H1 (cell line): ENCODE measurements around the gene PRPF39. TPM values are rescaled to one million over a fixed set of nuclear protein-coding genes. Genes with fewer than 3 reads are reported as not detected.

ENCODE experiments used
- POU5F1 ChIP-seq: IDR thresholded peaks from 2 replicates; pipeline ENCODE4 v1.6.1; 2011; ENCODE audit warnings: low read depth, mild to moderate bottlenecking, low read length, moderate library complexity
- polyA plus RNA-seq, 7 experiments: library from polyadenylated mRNA; depleted of rRNA in 3 of 7; stranded (reverse) in 5 of 7; unstranded in 2 of 7; fragments of >200 nt in 5 of 7; fragments of 200-250 nt in 2 of 7; gene quantifications; 1 replicate in 5 of 7; 2 replicates in 1 of 7; 4 replicates in 1 of 7; pipeline versions ENCODE4 v1.2.1 to v1.2.3, GENCODE V29; 2011 to 2013; ENCODE audit warnings: missing spikeins in 2 of 7, mixed read lengths in 2 of 7
- total RNA-seq: library from RNA; stranded (reverse); fragmentation: NEBNext Ultra II Directional; extraction: Animal tissue kit (Norgen Biotek cat#: 25700); gene quantifications from 2 replicates; pipeline ENCODE4 v1.2.1, GENCODE V29; 2021
- TF ChIP-seq, protein P1 (sequence below), 3 experiments: IDR thresholded peaks; 1 replicate in 2 of 3; 2 replicates in 1 of 3; pipeline versions ENCODE4 v1.5.1 to v1.6.1; 2011; ENCODE audit warnings: low read length in 3 of 3, mild to moderate bottlenecking in 3 of 3, inconsistent platforms in 2 of 3, low read depth in 1 of 3, moderate library complexity in 1 of 3; ENCODE audit not compliant: insufficient read depth in 1 of 3; ENCODE audit errors: control extremely low read depth in 1 of 3
- TF ChIP-seq, protein P2 (sequence below): IDR thresholded peaks from 2 replicates; pipeline ENCODE4 v1.6.1; 2012; ENCODE audit warnings: inconsistent platforms

The PRPF39 gene
- total and polyA plus RNA-seq, 2 of the 8 experiments (the other 6 are each of a cell fraction or from before 2014, with no cell fraction given) = 22.4 to 43.3 TPM

DNA sequence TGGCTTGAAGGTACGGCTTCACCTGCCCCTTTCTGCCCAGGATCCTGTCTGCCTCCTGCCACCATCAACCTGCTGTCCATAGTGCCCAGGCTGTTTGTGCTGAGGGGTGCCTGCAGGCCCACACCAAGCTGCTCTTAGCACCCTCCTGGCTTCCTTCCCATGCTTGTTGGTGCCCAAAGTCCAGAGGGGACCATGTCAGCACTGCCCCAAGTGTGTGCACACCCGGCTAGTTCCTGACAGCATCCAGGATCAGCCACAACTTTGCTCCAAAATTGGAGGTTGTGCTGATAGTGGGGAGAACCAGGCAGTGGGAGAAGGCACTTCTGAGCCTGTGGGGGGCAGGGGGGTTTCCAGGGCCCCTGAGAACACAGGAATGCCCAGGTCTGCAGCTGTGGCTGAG is 44.5 kb upstream of the PRPF39 start (continued):
- TF ChIP-seq, protein P1, sequence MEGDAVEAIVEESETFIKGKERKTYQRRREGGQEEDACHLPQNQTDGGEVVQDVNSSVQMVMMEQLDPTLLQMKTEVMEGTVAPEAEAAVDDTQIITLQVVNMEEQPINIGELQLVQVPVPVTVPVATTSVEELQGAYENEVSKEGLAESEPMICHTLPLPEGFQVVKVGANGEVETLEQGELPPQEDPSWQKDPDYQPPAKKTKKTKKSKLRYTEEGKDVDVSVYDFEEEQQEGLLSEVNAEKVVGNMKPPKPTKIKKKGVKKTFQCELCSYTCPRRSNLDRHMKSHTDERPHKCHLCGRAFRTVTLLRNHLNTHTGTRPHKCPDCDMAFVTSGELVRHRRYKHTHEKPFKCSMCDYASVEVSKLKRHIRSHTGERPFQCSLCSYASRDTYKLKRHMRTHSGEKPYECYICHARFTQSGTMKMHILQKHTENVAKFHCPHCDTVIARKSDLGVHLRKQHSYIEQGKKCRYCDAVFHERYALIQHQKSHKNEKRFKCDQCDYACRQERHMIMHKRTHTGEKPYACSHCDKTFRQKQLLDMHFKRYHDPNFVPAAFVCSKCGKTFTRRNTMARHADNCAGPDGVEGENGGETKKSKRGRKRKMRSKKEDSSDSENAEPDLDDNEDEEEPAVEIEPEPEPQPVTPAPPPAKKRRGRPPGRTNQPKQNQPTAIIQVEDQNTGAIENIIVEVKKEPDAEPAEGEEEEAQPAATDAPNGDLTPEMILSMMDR (IDR thresholded peaks at IDR 0.05; ENCODE audit: control extremely low read depth in 1 of 3, insufficient read depth in 1 of 3, low read depth in 1 of 3, low read length in 3 of 3) = no peak
- no peak for TF ChIP-seq POU5F1
- TF ChIP-seq, protein P2, sequence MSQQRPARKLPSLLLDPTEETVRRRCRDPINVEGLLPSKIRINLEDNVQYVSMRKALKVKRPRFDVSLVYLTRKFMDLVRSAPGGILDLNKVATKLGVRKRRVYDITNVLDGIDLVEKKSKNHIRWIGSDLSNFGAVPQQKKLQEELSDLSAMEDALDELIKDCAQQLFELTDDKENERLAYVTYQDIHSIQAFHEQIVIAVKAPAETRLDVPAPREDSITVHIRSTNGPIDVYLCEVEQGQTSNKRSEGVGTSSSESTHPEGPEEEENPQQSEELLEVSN = no peak
